ENCODE measurements around the gene TBC1D24.
"Not testable (repeated sequence)": the region's sequence is repeated elsewhere in the genome, so short reads cannot be mapped to it uniquely, and the experiment has no call there.

GRCh38 chr16:2441143-2441804 lies 33.7 kb upstream of the TBC1D24 start:
- TF ChIP-seq CTCF, POLR2A (IDR thresholded peaks at IDR 0.05): not testable (repeated sequence)

Data from heart left ventricle (tissue), 13 donors.